GM13977 (cell line): Measurements from ENCODE around the gene ACSL4.

Source experiments
- DNase-seq: peaks from one replicate; pipeline ENCODE4 v3.0.0; 2012; ENCODE audit warnings: low spot score
- CTCF ChIP-seq: IDR thresholded peaks from 2 replicates; pipeline ENCODE4 v1.5.1; 2012; ENCODE audit warnings: mild to moderate bottlenecking, control low read depth; ENCODE audit not compliant: insufficient read depth; ENCODE audit errors: extremely low read depth, missing control alignments
- in situ Hi-C: fragments of 300-500 bp; cut with MboI; formaldehyde crosslinking; loops from one replicate; pipeline ENCODE4 v1.12.0; 2022; ENCODE audit warnings: low sequenced_read_pairs, low pct_unique_long_range_greater_than_20kb, mixed read lengths, inconsistent platforms; ENCODE audit not compliant: unreplicated experiment

Gene ACSL4

GRCh38 chrX:109732807-109733612 is at the start of gene ACSL4:
Gene ACSL4 (minus strand): TSS chrX:109733257. CDS start chrX:109683363, 49,894 bp downstream.
- in situ Hi-C loops, result no loop called here
- peak; percentile 82 for DNase-seq
- TF ChIP-seq CTCF, result no peak

GRCh38 chrX:109777749-109778148 is 44.7 kb upstream of the ACSL4 start:
- no peak for DNase-seq
- no peak for TF ChIP-seq CTCF
- in situ Hi-C loops, result no loop called here

GRCh38 chrX:109776986-109777385 is 43.9 kb upstream of the ACSL4 start:
- no peak for DNase-seq
- TF ChIP-seq CTCF, result no peak
- in situ Hi-C loops, result no loop called here

GRCh38 chrX:109776432-109776831 is 43.4 kb upstream of the ACSL4 start:
- no peak for TF ChIP-seq CTCF
- in situ Hi-C loops, result no loop called here
- DNase-seq, result no peak

- TF ChIP-seq CTCF, result no peak
- in situ Hi-C loops, result no loop called here
- no peak for DNase-seq
Observed at GRCh38 chrX:109775386-109775785, 42.3 kb upstream of the ACSL4 start.

GRCh38 chrX:109774706-109775105 is 41.6 kb upstream of the ACSL4 start:
- TF ChIP-seq CTCF, result no peak
- peak; percentile 58 for DNase-seq
- in situ Hi-C loops, result no loop called here
